OCI-LY3 (cell line): ENCODE data around the gene FZR1.

Experiments used
- CTCF ChIP-seq: fragments of 200-600, 300-600 bp; sonication (generic); IDR thresholded peaks from 2 replicates; pipeline ENCODE4 v1.5.1; 2014; ENCODE audit warnings: antibody characterized with exemption, low read length, low read depth
- EZH2phosphoT487 ChIP-seq: fragments of 200-600 bp; shearing (Covaris generic); IDR thresholded peaks from 2 replicates; pipeline ENCODE4 v1.6.1; 2018; ENCODE audit warnings: antibody characterized with exemption, mixed run types, low read depth

- TF ChIP-seq CTCF, result no peak
- TF ChIP-seq EZH2phosphoT487, result no peak
Measured at GRCh38 chr19:3533033-3533432, 26.9 kb downstream of the FZR1 start.
